Epithelial cell of esophagus (primary cell): ENCODE data around the gene NKX6-2.
A peak's percentile ranks its signal among the peaks of the same experiment; 100 is the strongest.

ENCODE experiments used
- DNase-seq: peaks from one replicate; pipeline ENCODE4 v3.0.0; 2010; ENCODE audit warnings: low read depth
- H3K4me3 ChIP-seq: 2 replicates; pipeline ENCODE4 v1.5.1; 2011; ENCODE audit warnings: mild to moderate bottlenecking, low read length, control low read depth
- CTCF ChIP-seq: IDR thresholded peaks from 2 replicates; pipeline ENCODE4 v1.5.1; 2011; ENCODE audit warnings: low read depth, mild to moderate bottlenecking, low read length, control low read depth, inconsistent platforms; ENCODE audit not compliant: insufficient read depth; ENCODE audit errors: missing control alignments

The NKX6-2 gene

GRCh38 chr10:132788831-132789219 lies 2.9 kb upstream of the NKX6-2 start:
- no peak for TF ChIP-seq CTCF
- no peak for DNase-seq
- H3K4me3 ChIP-seq, result no peak overlapping the region

GRCh38 chr10:132788180-132788830 lies 2.4 kb upstream of the NKX6-2 start:
- no peak for TF ChIP-seq CTCF
- H3K4me3 ChIP-seq, result no peak overlapping the region
- peak; percentile 13 for DNase-seq

GRCh38 chr10:132787495-132788179 lies 1.7 kb upstream of the NKX6-2 start:
- no peak overlapping the region for H3K4me3 ChIP-seq
- DNase-seq, result no peak
- TF ChIP-seq CTCF, result no peak

GRCh38 chr10:132786884-132787494 lies 1.0 kb upstream of the NKX6-2 start:
- no peak for TF ChIP-seq CTCF
- no peak for DNase-seq
- no peak overlapping the region for H3K4me3 ChIP-seq

- no peak overlapping the region for H3K4me3 ChIP-seq
- DNase-seq, result no peak
- no peak for TF ChIP-seq CTCF
Measured at GRCh38 chr10:132786476-132786883, 533 bp upstream of the NKX6-2 start.

GRCh38 chr10:132784866-132785722 lies 853 bp downstream of the NKX6-2 start:
- no peak overlapping the region for H3K4me3 ChIP-seq
- TF ChIP-seq CTCF, result no peak
- DNase-seq, result peak; percentile 25
